Measurements from ENCODE around the gene NOSTRIN.

- TF ChIP-seq, protein P1, sequence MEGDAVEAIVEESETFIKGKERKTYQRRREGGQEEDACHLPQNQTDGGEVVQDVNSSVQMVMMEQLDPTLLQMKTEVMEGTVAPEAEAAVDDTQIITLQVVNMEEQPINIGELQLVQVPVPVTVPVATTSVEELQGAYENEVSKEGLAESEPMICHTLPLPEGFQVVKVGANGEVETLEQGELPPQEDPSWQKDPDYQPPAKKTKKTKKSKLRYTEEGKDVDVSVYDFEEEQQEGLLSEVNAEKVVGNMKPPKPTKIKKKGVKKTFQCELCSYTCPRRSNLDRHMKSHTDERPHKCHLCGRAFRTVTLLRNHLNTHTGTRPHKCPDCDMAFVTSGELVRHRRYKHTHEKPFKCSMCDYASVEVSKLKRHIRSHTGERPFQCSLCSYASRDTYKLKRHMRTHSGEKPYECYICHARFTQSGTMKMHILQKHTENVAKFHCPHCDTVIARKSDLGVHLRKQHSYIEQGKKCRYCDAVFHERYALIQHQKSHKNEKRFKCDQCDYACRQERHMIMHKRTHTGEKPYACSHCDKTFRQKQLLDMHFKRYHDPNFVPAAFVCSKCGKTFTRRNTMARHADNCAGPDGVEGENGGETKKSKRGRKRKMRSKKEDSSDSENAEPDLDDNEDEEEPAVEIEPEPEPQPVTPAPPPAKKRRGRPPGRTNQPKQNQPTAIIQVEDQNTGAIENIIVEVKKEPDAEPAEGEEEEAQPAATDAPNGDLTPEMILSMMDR (IDR thresholded peaks at IDR 0.05): no peak
- no peak for TF ChIP-seq POLR2A (IDR thresholded peaks at IDR 0.05)
These were observed 12.7 kb upstream of the NOSTRIN start for GRCh38 chr2:168789776-168790175.
